ENCODE measurements around the gene UBD.

DNA sequence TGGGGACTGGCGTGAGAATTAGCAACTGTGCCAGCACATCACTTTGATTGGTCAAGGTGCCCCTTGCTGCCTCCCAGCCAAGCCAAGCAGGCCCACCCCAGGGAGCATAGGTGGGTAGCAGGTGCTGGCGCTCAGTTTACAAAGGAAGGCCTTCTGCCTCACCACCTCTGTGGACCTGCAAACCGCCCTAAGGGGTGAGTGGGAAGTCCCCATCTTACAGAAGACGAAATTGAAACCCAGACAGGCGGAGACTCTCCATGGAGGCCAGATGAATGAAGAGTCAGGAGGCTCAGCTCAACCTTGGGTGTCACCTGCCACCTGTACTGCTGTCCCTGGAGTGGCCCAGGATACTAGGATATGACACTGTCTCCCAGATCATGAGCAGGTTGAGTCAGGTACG lies 50.3 kb downstream of the UBD start:
- TF ChIP-seq, protein P1, sequence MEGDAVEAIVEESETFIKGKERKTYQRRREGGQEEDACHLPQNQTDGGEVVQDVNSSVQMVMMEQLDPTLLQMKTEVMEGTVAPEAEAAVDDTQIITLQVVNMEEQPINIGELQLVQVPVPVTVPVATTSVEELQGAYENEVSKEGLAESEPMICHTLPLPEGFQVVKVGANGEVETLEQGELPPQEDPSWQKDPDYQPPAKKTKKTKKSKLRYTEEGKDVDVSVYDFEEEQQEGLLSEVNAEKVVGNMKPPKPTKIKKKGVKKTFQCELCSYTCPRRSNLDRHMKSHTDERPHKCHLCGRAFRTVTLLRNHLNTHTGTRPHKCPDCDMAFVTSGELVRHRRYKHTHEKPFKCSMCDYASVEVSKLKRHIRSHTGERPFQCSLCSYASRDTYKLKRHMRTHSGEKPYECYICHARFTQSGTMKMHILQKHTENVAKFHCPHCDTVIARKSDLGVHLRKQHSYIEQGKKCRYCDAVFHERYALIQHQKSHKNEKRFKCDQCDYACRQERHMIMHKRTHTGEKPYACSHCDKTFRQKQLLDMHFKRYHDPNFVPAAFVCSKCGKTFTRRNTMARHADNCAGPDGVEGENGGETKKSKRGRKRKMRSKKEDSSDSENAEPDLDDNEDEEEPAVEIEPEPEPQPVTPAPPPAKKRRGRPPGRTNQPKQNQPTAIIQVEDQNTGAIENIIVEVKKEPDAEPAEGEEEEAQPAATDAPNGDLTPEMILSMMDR (IDR thresholded peaks at IDR 0.05): no peak
- TF ChIP-seq POLR2A (IDR thresholded peaks at IDR 0.05): no peak
- TF ChIP-seq EP300 (IDR thresholded peaks at IDR 0.05): no peak
